ENCODE results near the gene VSTM2B. TPM values are rescaled to one million over a fixed set of nuclear protein-coding genes. Genes with fewer than 3 reads are reported as not detected.
A peak's percentile ranks its signal among the peaks of the same experiment; 100 is the strongest.

VSTM2B gene
- total RNA-seq, 1 experiment from 2014 or later = 0.31 TPM

DNA sequence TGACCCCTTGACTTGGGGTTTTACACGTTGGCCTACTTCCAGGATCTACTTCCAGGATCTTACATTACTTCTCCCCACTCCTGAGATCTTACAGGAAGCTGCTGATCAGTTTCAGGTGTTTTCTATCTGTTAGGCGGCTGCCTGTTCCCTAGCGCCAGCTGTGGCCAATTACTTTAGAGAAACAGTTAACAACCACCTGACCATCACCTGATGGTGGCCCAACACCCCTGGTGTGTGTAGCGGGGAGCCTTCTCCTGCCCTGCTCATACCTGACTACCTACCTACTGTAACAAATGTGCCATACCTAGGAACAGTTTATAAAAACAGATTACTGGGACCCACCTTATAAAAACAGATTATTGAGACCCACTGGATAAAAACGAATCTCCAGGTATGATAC is 77.5 kb downstream of the VSTM2B start:
- Histone ChIP-seq H2BK120ac (ENCODE audit: low read depth, low read length, poor library complexity, severe bottlenecking) (no peak overlapping the region), H3K27me3 (ENCODE audit: insufficient read depth, low read length) (no peaks in the 10 kb centered on the region), H3K4me2 (ENCODE audit: insufficient read depth, insufficient read length, low read length) (no peak overlapping the region), H3T11ph (ENCODE audit: low read length) (peak overlapping the region; percentile 13), H4K91ac (ENCODE audit: insufficient read length, low read depth, low read length) (no peak overlapping the region), H3K27ac (ENCODE audit: insufficient read length, low read depth, low read length) (no peak overlapping the region), H2AFZ (ENCODE audit: low read length) (no peak overlapping the region), H3K18ac (ENCODE audit: insufficient read length, low read depth, low read length) (no peak overlapping the region), H3K23ac (ENCODE audit: insufficient read length, low read depth, low read length) (no peak overlapping the region), H3K79me2 (ENCODE audit: insufficient read depth, low read length) (no peaks in the 10 kb centered on the region), H3K23me2 (ENCODE audit: insufficient read length, low read depth, low read length, poor library complexity, severe bottlenecking) (peaks cover 5% of the 10 kb centered on the region), H3K9ac (ENCODE audit: extremely low read depth, insufficient read length, low read length) (no peak overlapping the region), H4K20me1 (ENCODE audit: control insufficient read depth, insufficient read depth, insufficient read length) (no peaks in the 10 kb centered on the region), H4K8ac (replicated peaks; ENCODE audit: insufficient read length, low read depth, low read length) (no peak overlapping the region), H3K4ac (ENCODE audit: low read depth, low read length) (no peak overlapping the region), H2BK20ac (ENCODE audit: low read depth, low read length, poor library complexity, severe bottlenecking) (no peak overlapping the region), H4K5ac (ENCODE audit: insufficient read length, low read depth, low read length) (no peak overlapping the region), H3K9me3 (ENCODE audit: control insufficient read depth, low read depth, low read length) (no peaks in the 10 kb centered on the region), H3K56ac (ENCODE audit: insufficient read length, low read depth, low read length) (no peak overlapping the region), H2AK5ac (ENCODE audit: insufficient read length, low read length) (no peak overlapping the region), H3K79me1 (ENCODE audit: insufficient read depth, low read depth, low read length, poor library complexity, severe bottlenecking) (peaks cover 2% of the 10 kb centered on the region), H3K14ac (ENCODE audit: insufficient read depth, low read length) (no peak overlapping the region), H2BK5ac (ENCODE audit: insufficient read length, low read length) (no peak overlapping the region), H2BK12ac (ENCODE audit: insufficient read length, low read depth, low read length) (no peak overlapping the region), H2BK15ac (ENCODE audit: low read depth, low read length) (no peak overlapping the region), H3K4me1 (ENCODE audit: insufficient read depth, low read length) (no peaks in the 10 kb centered on the region)
- Mint-ChIP-seq H3K27ac (peak overlapping the region in 1 of 3 experiments; percentile 95; a peak in 4 of 7 replicates), H3K27me3 (ENCODE audit: low read depth) (peaks cover 16% of the 10 kb centered on the region), H3K4me3 (peak overlapping the region; percentile 11 to 19; a peak in 2 of 5 replicates), H3K4me1 (peaks cover 14% of the 10 kb centered on the region in 2 experiments), H3K36me3 (ENCODE audit: insufficient read depth in 1 of 3, low read depth in 3 of 3) (no peaks in the 10 kb centered on the region), H3K9me3 (peaks cover 0 to 2% of the 10 kb centered on the region in 2 experiments; a peak in 1 of 5 replicates)
- TF ChIP-seq, protein P1, sequence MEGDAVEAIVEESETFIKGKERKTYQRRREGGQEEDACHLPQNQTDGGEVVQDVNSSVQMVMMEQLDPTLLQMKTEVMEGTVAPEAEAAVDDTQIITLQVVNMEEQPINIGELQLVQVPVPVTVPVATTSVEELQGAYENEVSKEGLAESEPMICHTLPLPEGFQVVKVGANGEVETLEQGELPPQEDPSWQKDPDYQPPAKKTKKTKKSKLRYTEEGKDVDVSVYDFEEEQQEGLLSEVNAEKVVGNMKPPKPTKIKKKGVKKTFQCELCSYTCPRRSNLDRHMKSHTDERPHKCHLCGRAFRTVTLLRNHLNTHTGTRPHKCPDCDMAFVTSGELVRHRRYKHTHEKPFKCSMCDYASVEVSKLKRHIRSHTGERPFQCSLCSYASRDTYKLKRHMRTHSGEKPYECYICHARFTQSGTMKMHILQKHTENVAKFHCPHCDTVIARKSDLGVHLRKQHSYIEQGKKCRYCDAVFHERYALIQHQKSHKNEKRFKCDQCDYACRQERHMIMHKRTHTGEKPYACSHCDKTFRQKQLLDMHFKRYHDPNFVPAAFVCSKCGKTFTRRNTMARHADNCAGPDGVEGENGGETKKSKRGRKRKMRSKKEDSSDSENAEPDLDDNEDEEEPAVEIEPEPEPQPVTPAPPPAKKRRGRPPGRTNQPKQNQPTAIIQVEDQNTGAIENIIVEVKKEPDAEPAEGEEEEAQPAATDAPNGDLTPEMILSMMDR (conservative IDR thresholded peaks at IDR 0.05) = no peak
- WGBS (ENCODE audit: extremely low coverage, insufficient read length, low lambda C conversion rate) = no CpG with 5 or more reads among the region's 5 CpGs
- DNase-seq = peak; percentile 65
